Measurements from ENCODE around the gene BRWD1. TPM values are rescaled to one million over a fixed set of nuclear protein-coding genes. Genes with fewer than 3 reads are reported as not detected.

Gene BRWD1
- polyA plus RNA-seq, 1 donor (not counting 4 experiments of a cell fraction or from before 2014, with no cell fraction given), result 15.1 TPM

GRCh38 chr21:39142972-39143371 is 170.5 kb downstream of the BRWD1 start:
- no peaks in the 10 kb centered on the region for H4K20me1 ChIP-seq (ENCODE audit: control insufficient read depth, extremely low read depth, insufficient read depth, low read length)
- no peaks in the 10 kb centered on the region for H3K27me3 ChIP-seq (ENCODE audit: control insufficient read depth, extremely low read depth, insufficient read depth, low read length)
- H3K79me2 ChIP-seq (ENCODE audit: control insufficient read depth, insufficient read depth, low read length), result no peaks in the 10 kb centered on the region
- H2AFZ ChIP-seq (ENCODE audit: control insufficient read depth, low read length), result no peak overlapping the region
- H3K4me2 ChIP-seq (ENCODE audit: control insufficient read depth, extremely low read depth, insufficient read depth, low read depth, low read length), result no peak overlapping the region
- H3K9me1 ChIP-seq (ENCODE audit: control insufficient read depth, extremely low read depth, insufficient read depth, low read length), result no peaks in the 10 kb centered on the region
- H3K36me3 ChIP-seq (ENCODE audit: control insufficient read depth in 2 of 2, extremely low read depth in 1 of 2, insufficient read depth in 2 of 2, low read length in 2 of 2), result no peaks in the 10 kb centered on the region
- FAIRE-seq (no peak), DNase-seq (ENCODE audit: low read depth, low spot score) (no peak)
- no peak overlapping the region for H3K4me3 ChIP-seq (ENCODE audit: control insufficient read depth in 2 of 3, extremely low read depth in 1 of 3, insufficient read depth in 2 of 3, low read depth in 1 of 3, low read length in 3 of 3)
- dilution Hi-C loops (cut with MboI; ENCODE audit: extremely low pct_ligation_motif_present, low sequenced_read_pairs), result no loop called here
- no peaks in the 10 kb centered on the region for H3K4me1 ChIP-seq (ENCODE audit: control insufficient read depth, extremely low read depth, insufficient read depth, low read length)
- no peaks in the 10 kb centered on the region for H3K9me3 ChIP-seq (ENCODE audit: control insufficient read depth, low read depth, low read length)
- TF ChIP-seq EZH2 (IDR thresholded peaks at IDR 0.05; ENCODE audit: low read length) (no peak), CTCF (optimal IDR thresholded peaks at IDR 0.05 in 1 of 3, IDR thresholded peaks at IDR 0.05 in 1 of 3, conservative IDR thresholded peaks at IDR 0.05 in 1 of 3; ENCODE audit: extremely low read depth in 1 of 3, insufficient read depth in 2 of 3, low read length in 3 of 3) (no peak)
- H3K9ac ChIP-seq (ENCODE audit: control insufficient read depth, extremely low read depth, insufficient read depth, low read length), result no peak overlapping the region
- no peak overlapping the region for H3K27ac ChIP-seq (ENCODE audit: control insufficient read depth, insufficient read depth, low read length)

GRCh38 chr21:39141502-39141901 is 171.9 kb downstream of the BRWD1 start:
- H3K27ac ChIP-seq (ENCODE audit: control insufficient read depth, insufficient read depth, low read length), result no peak overlapping the region
- no peak overlapping the region for H3K9ac ChIP-seq (ENCODE audit: control insufficient read depth, extremely low read depth, insufficient read depth, low read length)
- H3K79me2 ChIP-seq (ENCODE audit: control insufficient read depth, insufficient read depth, low read length), result no peaks in the 10 kb centered on the region
- H3K36me3 ChIP-seq (ENCODE audit: control insufficient read depth in 2 of 2, extremely low read depth in 1 of 2, insufficient read depth in 2 of 2, low read length in 2 of 2), result no peaks in the 10 kb centered on the region
- no peaks in the 10 kb centered on the region for H3K27me3 ChIP-seq (ENCODE audit: control insufficient read depth, extremely low read depth, insufficient read depth, low read length)
- no peak for DNase-seq (ENCODE audit: low read depth, low spot score)
- no peaks in the 10 kb centered on the region for H4K20me1 ChIP-seq (ENCODE audit: control insufficient read depth, extremely low read depth, insufficient read depth, low read length)
- no peak overlapping the region for H3K4me2 ChIP-seq (ENCODE audit: control insufficient read depth, extremely low read depth, insufficient read depth, low read depth, low read length)
- peaks cover 10% of the 10 kb centered on the region for H3K4me1 ChIP-seq (ENCODE audit: control insufficient read depth, extremely low read depth, insufficient read depth, low read length)
- dilution Hi-C loops (cut with MboI; ENCODE audit: extremely low pct_ligation_motif_present, low sequenced_read_pairs), result no loop called here
- H3K4me3 ChIP-seq (ENCODE audit: control insufficient read depth in 2 of 3, extremely low read depth in 1 of 3, insufficient read depth in 2 of 3, low read depth in 1 of 3, low read length in 3 of 3), result no peak overlapping the region
- no peaks in the 10 kb centered on the region for H3K9me3 ChIP-seq (ENCODE audit: control insufficient read depth, low read depth, low read length)
- no peak for TF ChIP-seq CTCF (optimal IDR thresholded peaks at IDR 0.05 in 1 of 3, IDR thresholded peaks at IDR 0.05 in 1 of 3, conservative IDR thresholded peaks at IDR 0.05 in 1 of 3; ENCODE audit: extremely low read depth in 1 of 3, insufficient read depth in 2 of 3, low read length in 3 of 3)
- no peak for TF ChIP-seq EZH2 (IDR thresholded peaks at IDR 0.05; ENCODE audit: low read length)
- no peaks in the 10 kb centered on the region for H3K9me1 ChIP-seq (ENCODE audit: control insufficient read depth, extremely low read depth, insufficient read depth, low read length)
- no peak for FAIRE-seq
- no peak overlapping the region for H2AFZ ChIP-seq (ENCODE audit: control insufficient read depth, low read length)

All from keratinocyte (primary cell).